NCI-H2029 treated with DMSO at 0.1 percent for 48 hours (cell line): ENCODE measurements around the gene ZNF43.
"Not testable (repeated sequence)": the region's sequence is repeated elsewhere in the genome, so short reads cannot be mapped to it uniquely, and the experiment has no call there.

Experiments
- DNase-seq: peaks from one replicate; lab custom pipeline; 2025; lab: John Stamatoyannopoulos, UW

Gene ZNF43

GRCh38 chr19:21808400-21809000 is 27.5 kb downstream of the ZNF43 start:
- not testable (repeated sequence) for DNase-seq

- DNase-seq, result no peak
These were observed 46.4 kb downstream of the ZNF43 start for GRCh38 chr19:21789466-21790085.

DNA sequence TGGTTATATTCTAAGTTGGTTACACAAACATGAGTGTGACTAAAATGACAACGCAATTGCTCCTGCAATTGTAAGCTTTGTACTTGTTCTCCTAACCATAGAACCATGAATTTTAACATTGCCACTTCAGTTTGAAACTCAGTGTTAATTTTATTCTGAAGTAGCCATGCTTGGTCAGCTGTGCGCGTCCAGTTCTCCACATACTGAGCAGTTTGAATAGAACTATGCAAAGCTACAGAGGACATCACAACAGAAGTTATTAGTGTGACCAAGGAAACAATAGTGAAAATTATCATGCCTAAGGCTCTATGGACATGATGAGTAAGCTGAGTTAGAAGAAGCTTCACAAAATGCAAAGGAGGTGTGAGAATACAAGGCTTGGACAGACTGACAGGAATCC is 49.0 kb downstream of the ZNF43 start:
- no peak for DNase-seq

DNA sequence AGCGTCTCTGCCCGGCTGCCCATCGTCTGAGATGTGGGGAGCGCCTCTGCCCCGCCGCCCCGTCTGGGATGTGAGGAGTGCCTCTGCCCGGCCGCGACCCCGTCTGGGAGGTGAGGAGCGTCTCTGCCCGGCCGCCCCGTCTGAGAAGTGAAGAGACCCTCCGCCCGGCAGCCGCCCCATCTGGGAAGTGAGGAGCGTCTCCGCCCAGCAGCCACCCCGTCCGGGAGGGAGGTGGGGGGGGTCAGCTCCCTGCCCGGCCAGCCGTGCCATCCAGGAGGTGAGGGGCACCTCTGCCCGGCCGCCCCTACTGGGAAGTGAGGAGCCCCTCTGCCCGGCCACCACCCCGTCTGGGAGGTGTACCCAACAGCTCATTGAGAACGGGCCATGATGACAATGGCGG is 60.2 kb downstream of the ZNF43 start:
- not testable (repeated sequence) for DNase-seq

DNA sequence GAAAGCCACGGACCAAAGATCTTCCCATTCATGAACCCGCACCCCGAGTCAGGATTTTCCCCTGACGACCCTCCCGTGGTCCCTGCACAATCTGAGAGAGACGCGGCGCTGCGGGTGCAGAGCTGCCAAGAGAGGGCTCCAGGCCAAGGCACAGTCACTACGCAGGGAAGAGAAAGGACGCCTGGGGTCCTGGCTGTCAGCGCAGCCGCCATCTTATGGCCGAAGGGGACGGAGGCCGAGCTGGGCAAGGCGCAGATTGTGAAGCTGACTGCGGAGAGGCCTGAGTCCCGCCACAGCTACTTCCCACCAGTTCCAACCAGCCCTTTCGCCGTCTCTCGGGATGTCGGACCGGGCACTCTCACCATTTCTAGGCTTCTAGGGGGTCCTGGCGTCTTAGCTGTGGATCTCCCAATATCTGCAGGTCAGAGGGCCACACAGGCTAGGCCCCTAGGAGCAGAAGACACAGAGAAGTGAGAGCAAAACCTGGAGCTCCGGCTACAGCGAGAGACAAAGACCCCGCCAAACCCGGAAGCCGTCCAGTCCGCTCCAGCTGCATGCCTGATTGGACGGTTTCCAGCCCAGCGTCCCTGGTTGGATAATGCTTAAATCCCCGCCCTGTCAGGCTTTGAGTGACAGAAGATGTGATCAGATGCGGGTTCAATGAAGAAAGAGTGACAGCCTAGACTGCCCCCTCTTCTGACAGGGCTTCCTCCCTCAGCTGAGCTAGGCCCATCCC is 68.7 kb downstream of the ZNF43 start, which contains the start of gene ZNF100:
Gene ZNF100 (minus strand): TSS at position 515 of the 736 bp plus-strand sequence. CDS start 150 bp downstream, at position 365.
- peak; percentile 91 for DNase-seq

DNA sequence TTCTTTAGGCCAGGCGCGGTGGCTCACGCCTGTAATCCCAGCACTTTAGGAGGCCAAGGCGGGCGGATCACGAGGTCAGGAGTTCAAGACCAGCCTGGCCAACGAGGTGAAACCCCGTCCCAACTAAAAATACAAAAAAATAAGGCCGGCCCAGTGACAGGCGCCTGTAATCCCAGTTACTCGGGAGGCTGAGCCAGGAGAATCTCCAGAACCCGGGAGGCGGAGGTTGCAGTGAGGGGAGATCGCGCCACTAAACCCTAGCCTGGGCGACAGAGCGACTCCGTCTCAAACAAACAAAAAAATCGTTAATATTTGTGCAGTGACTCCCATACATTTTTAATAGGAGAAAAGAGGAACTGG is 69.3 kb downstream of the ZNF43 start:
- not testable (repeated sequence) for DNase-seq

- DNase-seq, result no peak
These were observed 70.8 kb downstream of the ZNF43 start for GRCh38 chr19:21765151-21765550.

DNA sequence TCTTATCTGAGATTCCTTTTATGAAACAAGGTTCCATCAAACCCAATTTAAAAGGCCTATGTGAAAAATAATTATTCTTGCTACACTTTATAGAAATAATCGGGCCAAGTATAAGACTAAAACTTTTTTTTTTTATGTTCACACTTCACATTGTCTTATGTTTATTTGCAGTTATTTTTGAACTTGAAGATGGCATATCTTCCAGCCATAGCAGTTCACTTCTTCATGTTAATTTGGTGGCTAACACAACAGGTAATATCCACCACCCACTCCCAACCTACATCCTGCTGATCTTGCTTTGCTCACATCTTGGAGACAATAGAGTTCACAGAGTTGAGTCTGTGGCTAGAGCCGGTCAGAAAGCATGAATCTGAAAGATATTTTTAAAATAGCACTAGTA is 74.4 kb downstream of the ZNF43 start:
- not testable (repeated sequence) for DNase-seq

DNA sequence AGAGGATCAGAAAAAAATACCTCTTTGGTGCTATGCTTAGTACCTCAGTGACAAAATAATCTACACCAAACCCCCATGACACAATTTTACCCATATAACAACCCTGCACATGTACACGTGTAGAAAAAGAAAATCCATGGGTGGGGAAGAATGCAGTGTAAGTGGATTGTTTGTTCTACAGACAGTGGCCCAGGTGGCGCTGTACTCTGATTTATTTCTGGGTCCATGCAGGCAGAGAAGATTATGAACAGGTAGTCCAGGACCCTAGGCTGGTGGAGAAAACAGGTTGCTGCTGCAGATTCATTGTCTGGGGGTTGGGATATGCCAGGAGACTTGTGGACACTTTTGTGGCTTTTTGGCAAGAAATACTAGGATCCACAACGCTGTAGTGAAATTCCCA is 77.7 kb downstream of the ZNF43 start:
- DNase-seq, result no peak

DNA sequence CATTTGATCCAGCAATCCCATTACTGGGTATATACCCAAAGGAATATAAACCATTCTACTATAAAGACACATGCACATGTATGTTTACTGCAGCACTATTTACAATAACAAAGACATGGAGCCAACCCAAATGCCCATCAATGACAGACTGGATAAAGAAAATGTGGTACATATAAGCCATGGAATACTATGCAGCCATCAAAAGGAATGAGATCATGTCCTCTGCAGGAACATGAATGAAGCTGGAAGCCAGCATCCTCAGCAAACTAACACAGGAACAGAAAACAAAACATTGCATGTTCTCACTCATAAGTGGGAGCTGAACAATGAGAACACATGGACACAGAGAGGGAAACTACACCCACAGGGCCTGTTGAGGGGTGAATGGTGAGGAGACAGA is 80.4 kb downstream of the ZNF43 start:
- not testable (repeated sequence) for DNase-seq
